Choroid plexus epithelial cell (primary cell): Measurements from ENCODE around the gene MDH2.
"Not testable (repeated sequence)": the region's sequence is repeated elsewhere in the genome, so short reads cannot be mapped to it uniquely, and the experiment has no call there.

Experiments used
- DNase-seq: peaks from one replicate; pipeline ENCODE4 v3.0.0-alpha.2; 2010; ENCODE audit warnings: low read depth
- H3K4me3 ChIP-seq: 2 replicates; pipeline ENCODE4 v1.5.1; 2011; ENCODE audit warnings: low read depth, mild to moderate bottlenecking, control low read depth, low read length, moderate library complexity
- CTCF ChIP-seq: conservative IDR thresholded peaks from 2 replicates; pipeline ENCODE4 v1.5.1; 2011; ENCODE audit warnings: low read depth, mild to moderate bottlenecking, control low read depth, inconsistent platforms, low read length, moderate library complexity

MDH2 gene

DNA sequence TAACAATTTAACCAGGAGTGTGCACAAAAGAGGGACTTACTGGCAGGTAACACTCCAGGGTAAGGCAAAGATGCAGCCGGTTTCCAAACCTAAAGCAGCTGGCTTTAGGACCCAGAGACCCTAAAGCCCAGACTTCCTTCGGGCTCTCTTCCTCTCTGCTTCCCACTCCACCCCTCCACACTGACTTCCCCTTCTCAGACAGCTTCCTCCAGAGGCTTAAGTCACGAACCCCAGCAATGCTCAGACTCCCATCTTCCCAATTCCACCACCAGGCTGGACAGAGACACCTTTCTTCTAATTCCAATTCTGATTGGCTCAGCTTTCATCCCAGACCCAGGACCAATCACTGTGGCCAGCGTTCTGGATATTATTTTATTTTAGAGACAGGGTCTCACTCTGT is 24.9 kb upstream of the MDH2 start:
- DNase-seq = no peak
- no peak for TF ChIP-seq CTCF
- no peak overlapping the region for H3K4me3 ChIP-seq

DNA sequence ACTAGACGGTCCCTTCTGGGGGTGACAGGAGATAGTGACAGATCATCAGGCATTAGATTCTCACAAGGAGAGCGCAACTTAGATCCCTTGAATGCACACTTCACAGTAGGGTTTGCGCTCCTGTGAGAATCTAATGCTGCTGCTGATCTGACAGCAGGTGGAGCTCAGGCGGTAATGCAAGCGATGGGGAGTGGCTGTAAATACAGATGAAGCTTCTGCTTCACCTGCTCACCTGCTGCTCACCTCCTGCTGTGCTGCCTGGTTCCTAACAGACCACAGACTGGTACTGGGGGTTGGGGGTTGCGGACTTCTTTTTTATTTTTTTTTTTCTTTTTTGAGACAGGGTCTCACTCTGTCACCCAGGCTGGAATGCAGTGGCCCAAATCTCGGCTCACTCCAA is 18.2 kb upstream of the MDH2 start:
- peak; percentile 16 for TF ChIP-seq CTCF
- not testable (repeated sequence) for DNase-seq, H3K4me3 ChIP-seq

GRCh38 chr7:76031964-76032363 is 15.9 kb upstream of the MDH2 start:
- no peak for TF ChIP-seq CTCF
- H3K4me3 ChIP-seq = no peak overlapping the region
- no peak for DNase-seq

DNA sequence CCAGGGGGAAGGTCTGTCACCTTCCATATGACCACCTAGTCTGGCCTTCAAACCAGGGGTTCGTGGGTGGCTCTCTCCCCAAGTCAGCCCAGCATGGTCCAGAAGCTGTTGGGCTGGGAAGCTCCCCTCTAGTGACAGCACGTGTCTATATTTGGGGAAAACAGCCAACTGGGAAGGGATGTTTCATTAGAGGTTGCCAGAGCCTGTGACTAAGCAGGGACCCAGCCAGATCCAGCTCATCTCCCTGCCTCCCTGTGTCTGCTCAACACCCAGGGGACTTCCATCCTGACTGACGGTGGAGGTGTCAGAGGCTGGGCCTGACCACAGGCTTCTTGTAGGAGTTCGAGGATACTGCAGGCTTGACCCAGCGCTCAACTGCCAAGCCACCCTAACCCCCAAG is 10.6 kb upstream of the MDH2 start:
- H3K4me3 ChIP-seq = no peak overlapping the region
- TF ChIP-seq CTCF = no peak
- peak; percentile 66 for DNase-seq

GRCh38 chr7:76040126-76040525 is 7.8 kb upstream of the MDH2 start:
- no peak for DNase-seq
- H3K4me3 ChIP-seq = no peak overlapping the region
- no peak for TF ChIP-seq CTCF

- no peak for TF ChIP-seq CTCF
- no peak overlapping the region for H3K4me3 ChIP-seq
- no peak for DNase-seq
Observed at GRCh38 chr7:76044375-76044865, 3.5 kb upstream of the MDH2 start.

DNA sequence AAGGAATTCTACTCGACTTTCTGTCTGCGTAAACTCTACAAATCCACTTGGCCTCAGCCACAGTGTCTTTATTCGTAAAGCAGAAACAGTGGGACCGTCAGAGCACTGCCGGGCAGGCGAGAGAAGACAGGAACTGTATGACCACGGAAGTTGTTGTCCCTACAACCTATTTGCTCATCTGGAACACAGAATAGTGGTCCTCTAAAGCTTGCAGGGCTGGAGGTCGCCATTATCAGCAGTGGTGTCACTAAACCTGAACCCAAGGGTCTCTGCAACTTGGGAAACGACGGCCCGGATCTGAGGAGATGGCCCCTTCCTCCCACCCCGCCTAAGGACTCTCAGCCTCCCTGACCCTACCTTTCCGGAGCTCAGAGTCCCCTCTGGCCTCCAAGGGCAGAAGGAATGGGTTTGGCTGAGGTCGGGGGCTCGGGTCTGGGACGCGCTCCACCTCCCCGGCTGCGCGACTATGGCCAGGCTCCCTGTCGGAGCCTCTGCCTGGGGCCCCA is 548 bp upstream of the MDH2 start:
- no peak for TF ChIP-seq CTCF
- peak; percentile 22 for DNase-seq
- H3K4me3 ChIP-seq = peak overlapping the region; percentile 98
